ENCODE data around the gene PCDHB8. TPM values are rescaled to one million over a fixed set of nuclear protein-coding genes. Genes with fewer than 3 reads are reported as not detected.

PCDHB8 gene
- total and polyA plus RNA-seq, 2 donors (not counting 3 experiments of a cell fraction or from before 2014, with no cell fraction given), result 0.25 to 0.53 TPM

GRCh38 chr5:141180313-141180712 is 2.7 kb downstream of the PCDHB8 start:
- no peaks in the 10 kb centered on the region for H3K9me3 ChIP-seq (replicated peaks; ENCODE audit: control insufficient read depth, insufficient read depth, low read length)
- POLR2A ChIA-PET, result no interaction called here
- H3K4me2 ChIP-seq (ENCODE audit: insufficient read depth, low read length), result no peak overlapping the region
- H4K20me1 ChIP-seq (replicated peaks; ENCODE audit: control insufficient read depth, extremely low read depth, insufficient read depth, low read length), result no peaks in the 10 kb centered on the region
- H3K4me1 ChIP-seq (ENCODE audit: control insufficient read depth, extremely low read depth, insufficient read depth, low read length), result no peaks in the 10 kb centered on the region
- H3K9ac ChIP-seq (replicated peaks; ENCODE audit: extremely low read depth, insufficient read depth, low read length), result no peak overlapping the region
- no peak overlapping the region for H2AFZ ChIP-seq (ENCODE audit: low read depth, low read length)
- no peaks in the 10 kb centered on the region for H3K36me3 ChIP-seq (ENCODE audit: control insufficient read depth in 2 of 2, extremely low read depth in 1 of 2, insufficient read depth in 2 of 2, low read length in 2 of 2)
- H3K9me1 ChIP-seq (replicated peaks; ENCODE audit: control insufficient read depth, extremely low read depth, insufficient read depth, low read length), result no peaks in the 10 kb centered on the region
- dilution Hi-C loops (cut with MboI; ENCODE audit: extremely low pct_ligation_motif_present, low sequenced_read_pairs) (no loop called here), intact Hi-C loops (cut with micrococcal nuclease) (no loop called here)
- H3K27ac ChIP-seq (ENCODE audit: insufficient read depth, low read depth, low read length), result no peak overlapping the region
- BruUV-seq (replicated peaks), result no TSS peak
- CTCF ChIA-PET, result no interaction called here
- TF ChIP-seq FOS (IDR thresholded peaks at IDR 0.05; ENCODE audit: borderline replicate concordance, insufficient read depth, low read length) (no peak), CTCF (IDR thresholded peaks at IDR 0.05; ENCODE audit: extremely low read depth in 1 of 2, insufficient read depth in 1 of 2, low read depth in 1 of 2, low read length in 2 of 2) (no peak), EZH2 (IDR thresholded peaks at IDR 0.05; ENCODE audit: borderline replicate concordance, low read depth, low read length, severe bottlenecking) (no peak), MAX (IDR thresholded peaks at IDR 0.05; ENCODE audit: insufficient read depth, insufficient read length) (no peak), POLR2AphosphoS5 (IDR thresholded peaks at IDR 0.05; ENCODE audit: insufficient read depth, low read depth, low read length) (no peak), GATA2 (IDR thresholded peaks at IDR 0.05; ENCODE audit: insufficient read depth, insufficient read length, low read depth, low read length) (no peak), POLR2A (IDR thresholded peaks at IDR 0.05; ENCODE audit: low read depth, low read length) (no peak), MYC (IDR thresholded peaks at IDR 0.05; ENCODE audit: low read depth, low read length) (no peak), JUN (IDR thresholded peaks at IDR 0.05; ENCODE audit: borderline replicate concordance, insufficient read depth, insufficient read length, low read depth) (no peak)
- DNase-seq (ENCODE audit: low read depth, low spot score) (no peak), FAIRE-seq (no peak)
- no peaks in the 10 kb centered on the region for H3K27me3 ChIP-seq (ENCODE audit: control insufficient read depth in 2 of 2, insufficient read depth in 2 of 2, low read length in 2 of 2)
- H3K4me3 ChIP-seq (replicated peaks in 1 of 3; ENCODE audit: insufficient read depth in 1 of 3, low read depth in 1 of 3, low read length in 3 of 3), result no peak overlapping the region
- H3K79me2 ChIP-seq (ENCODE audit: control insufficient read depth, insufficient read depth, low read length), result no peaks in the 10 kb centered on the region
